HG02981 (cell line): Measurements from ENCODE around the gene PLVAP.
"Not testable (repeated sequence)": the region's sequence is repeated elsewhere in the genome, so short reads cannot be mapped to it uniquely, and the experiment has no call there.

Experiments used
- ATAC-seq: cut with Tn5 transposase; IDR thresholded peaks from one replicate; pipeline ENCODE4 v1.9.1; 2021; ENCODE audit warnings: mild to moderate bottlenecking, moderate library complexity; ENCODE audit not compliant: unreplicated experiment

The PLVAP gene

DNA sequence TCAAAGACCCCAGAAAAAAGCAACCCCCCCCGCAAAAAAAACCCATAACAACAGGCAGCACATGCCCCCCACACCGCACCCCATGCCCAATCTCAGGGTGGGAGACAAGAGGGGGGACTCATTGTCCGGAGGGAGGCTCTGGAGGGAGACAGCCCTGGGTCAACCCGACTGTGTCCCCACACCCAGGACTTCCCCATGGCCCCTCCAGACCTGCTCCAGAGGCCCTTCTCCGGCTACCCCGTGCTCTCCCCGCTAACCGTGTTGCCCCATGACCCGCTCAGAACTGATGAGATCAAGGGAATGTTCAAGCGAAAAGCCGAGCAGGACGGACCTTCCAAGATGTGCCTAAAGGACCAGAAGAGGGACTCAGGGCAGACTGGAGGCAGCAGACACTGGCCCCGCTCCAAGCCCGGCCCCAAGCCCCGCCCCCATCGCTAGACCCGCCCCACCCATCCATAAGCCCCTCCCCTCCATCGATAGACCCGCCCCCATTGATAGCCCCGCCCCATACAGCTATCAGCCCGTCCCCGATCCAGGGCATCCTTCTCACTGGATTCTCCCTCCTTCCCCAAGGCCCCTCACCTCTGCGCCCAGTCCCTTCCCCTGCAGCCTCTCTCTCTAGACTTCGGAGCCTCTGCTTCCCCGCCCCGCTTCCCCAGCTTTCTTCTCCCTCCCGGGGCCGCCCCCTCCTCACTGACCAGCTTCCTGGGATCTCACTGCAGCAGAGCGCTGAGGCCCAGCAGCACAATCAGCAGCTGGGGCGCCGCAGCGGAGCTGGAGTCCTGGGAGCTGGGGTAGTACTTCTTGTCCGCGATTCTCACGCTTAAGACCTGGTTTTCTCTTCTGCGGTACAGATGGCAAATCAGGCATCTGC, 26.1 kb upstream of the PLVAP start:
- ATAC-seq, result no peak

DNA sequence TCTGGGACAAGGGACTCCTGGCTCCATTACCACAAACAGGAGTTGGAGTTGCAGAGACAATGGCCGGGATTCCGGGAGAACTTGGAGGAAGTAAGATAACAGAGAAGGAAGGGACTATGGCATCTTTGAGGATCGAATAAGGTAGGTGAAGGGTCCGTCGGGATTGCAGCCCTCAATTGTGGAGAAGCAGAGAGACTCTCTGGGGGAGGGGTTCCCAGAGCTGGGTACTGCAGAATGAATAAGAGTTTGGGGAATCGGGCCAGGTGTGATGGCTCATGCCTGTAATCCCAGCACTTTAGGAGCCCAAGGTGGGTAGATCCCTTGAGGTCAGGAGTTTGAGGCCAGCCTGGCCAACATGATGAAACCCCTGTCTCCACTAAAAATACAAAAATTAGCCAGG, 24.5 kb upstream of the PLVAP start:
- ATAC-seq, result no peak

DNA sequence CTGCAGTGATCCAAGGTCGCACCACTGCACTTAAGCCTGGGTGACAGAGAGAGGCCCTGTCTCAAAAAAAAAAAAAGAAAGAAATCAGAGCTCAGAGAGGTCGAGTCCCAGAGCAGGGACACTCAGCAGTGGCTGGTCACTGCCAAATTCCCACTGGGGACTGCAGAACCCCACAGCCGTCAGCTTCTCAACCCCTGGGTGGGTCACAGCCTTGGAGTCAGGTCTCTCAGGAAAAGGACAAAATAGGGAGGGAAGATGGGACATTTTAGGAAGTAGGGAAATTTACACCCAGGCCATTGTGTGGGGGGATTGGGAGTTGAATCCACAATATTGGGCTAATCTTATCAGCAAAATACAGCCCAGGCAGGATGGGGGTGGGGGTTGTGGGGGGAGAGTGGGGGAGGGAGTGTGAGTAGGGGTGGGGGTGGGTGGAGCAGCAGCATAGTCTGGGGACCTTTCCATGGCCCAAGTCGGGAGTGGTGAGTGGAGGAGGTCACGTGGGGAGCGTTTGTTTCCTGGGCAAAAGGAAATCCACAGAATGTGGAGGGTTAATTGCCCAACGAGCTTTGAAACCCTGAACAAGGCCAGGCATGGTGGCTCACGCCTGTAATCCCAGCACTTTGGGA, 21.9 kb upstream of the PLVAP start:
- ATAC-seq, result no peak

DNA sequence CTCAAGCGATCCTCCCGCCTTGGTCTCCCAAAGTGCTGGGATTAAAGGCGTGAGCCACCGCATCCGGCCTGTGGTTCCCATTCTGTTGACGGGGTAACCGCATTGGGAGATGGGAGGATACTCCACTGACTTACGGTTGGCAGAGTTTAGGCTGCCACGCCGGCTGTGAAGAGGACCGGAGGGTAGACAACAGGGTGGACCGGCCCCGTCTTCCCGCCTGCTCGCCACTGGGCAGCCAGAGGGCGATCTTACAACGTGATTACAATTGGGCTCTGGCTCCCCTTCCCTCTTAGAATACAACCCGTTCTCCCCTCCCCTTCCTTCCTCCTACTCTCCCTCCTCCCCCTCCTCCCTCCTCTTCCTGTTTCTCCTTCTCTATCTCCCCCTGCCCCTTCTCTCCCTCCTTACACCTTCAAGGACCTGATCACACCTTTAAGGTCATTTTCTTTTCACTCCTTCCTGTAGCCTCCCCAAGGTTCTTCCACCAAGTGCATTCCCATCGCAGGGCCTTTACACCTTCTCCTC, 17.8 kb upstream of the PLVAP start:
- no peak for ATAC-seq

DNA sequence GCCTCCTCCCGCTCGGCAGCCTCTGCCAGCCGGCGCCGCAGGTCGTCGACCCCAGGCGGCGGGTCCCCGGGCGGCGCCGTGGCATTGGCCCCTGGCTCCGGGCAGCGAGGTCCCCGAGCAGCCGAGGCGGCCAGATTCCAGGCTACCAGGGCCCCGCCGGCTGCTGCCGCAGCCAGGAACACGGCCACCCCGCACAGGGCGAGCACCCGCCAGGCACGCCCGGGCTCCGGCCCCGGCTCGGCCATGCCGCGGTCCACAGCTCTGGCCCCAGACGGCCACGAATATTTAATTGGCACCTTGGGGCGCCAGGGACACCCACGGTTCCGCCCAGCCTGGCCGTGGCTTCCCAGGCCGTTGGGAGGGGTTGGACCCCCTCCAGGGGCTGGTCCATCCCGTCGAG, 16.8 kb upstream of the PLVAP start, which contains the start of gene CCDC194:
Gene CCDC194 (minus strand): TSS at position 283 of the 400 bp plus-strand sequence. CDS start 38 bp downstream, at position 245.
- ATAC-seq, result no peak

GRCh38 chr19:17393002-17393401, 15.9 kb upstream of the PLVAP start:
- ATAC-seq, result no peak

- no peak for ATAC-seq
Observed at GRCh38 chr19:17391371-17392151, 14.4 kb upstream of the PLVAP start.

- peak; percentile 83 for ATAC-seq
Observed at GRCh38 chr19:17390665-17391370, 13.7 kb upstream of the PLVAP start.

GRCh38 chr19:17389957-17390664, 13.0 kb upstream of the PLVAP start:
- ATAC-seq, result no peak

DNA sequence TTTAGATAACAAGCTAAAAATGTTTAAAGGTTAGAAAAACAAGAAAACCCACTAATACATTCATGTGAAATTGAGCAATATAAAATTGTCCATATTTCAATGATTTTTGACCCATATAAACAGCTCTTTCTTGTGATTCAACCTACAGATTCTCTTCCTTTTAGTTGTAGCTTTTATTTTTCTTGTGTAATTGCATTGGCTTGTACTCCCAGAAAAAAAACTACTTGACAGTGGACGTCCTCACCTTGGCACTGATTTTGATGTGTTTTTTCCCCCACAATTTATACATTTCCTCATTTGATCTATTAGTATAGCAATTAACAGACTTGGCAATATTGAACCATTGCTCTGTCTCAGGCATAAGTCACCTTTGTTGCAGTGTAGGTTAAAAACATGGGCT, 12.1 kb upstream of the PLVAP start:
- no peak for ATAC-seq

GRCh38 chr19:17385878-17386611, 8.9 kb upstream of the PLVAP start:
- no peak for ATAC-seq

GRCh38 chr19:17380426-17381138, 3.4 kb upstream of the PLVAP start:
- ATAC-seq, result no peak

DNA sequence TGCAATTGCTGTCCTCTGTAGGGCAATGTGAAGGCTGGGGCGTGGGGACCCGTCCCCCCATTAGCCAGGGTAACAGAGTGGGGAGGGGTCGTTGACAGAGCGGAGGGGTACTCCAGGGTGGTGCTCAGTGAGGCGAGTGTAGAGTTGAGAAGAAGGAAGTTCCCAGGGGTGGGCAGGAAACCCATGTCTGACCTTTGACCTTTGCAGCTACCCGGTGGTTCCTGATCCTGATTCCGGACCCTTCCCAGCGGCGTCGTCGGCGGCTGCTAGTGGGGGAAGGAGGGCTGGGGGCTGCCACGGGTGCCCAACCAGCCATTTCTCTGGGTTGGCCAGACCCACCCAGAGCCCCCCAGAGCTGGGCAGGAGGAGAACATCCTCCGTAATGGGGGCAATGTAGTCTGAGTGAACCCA, 2.1 kb upstream of the PLVAP start:
- no peak for ATAC-seq

GRCh38 chr19:17378271-17378670, 1.1 kb upstream of the PLVAP start:
- no peak for ATAC-seq

DNA sequence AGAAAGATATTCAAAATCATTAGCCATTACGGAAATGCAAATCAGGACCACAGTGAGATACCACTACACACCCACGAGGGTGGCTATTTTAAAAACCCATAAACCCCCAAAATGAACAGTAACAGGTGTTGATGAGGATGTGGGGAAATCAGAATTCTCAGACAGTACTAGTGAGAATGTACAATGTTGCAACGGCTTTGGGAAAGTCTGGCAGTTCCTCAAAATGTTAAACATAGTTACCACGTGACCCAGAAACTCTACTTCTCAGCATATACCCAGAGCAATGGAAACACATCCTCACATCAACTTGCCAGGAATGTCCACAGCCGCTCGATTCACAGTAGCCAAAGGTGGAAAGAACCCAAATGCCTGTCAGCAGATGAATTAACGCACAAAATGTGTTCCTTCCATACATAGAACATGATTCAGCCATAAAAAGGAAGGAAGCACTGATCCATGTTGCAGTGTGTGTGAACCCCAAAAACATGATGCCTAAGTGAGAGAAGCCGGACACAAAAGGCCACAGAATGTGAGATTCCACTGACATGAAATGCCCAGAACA, 7.0 kb downstream of the PLVAP start:
- ATAC-seq, result peak; percentile 64

GRCh38 chr19:17365361-17365760, 11.8 kb downstream of the PLVAP start:
- no peak for ATAC-seq

GRCh38 chr19:17363852-17364605, 13.1 kb downstream of the PLVAP start:
- not testable (repeated sequence) for ATAC-seq
